HTR-8/SVneo (cell line): ENCODE results near the gene OR5A1.
A peak's percentile ranks its signal among the peaks of the same experiment; 100 is the strongest.
"Not testable (repeated sequence)": the region's sequence is repeated elsewhere in the genome, so short reads cannot be mapped to it uniquely, and the experiment has no call there.

Experiments
- DNase-seq: peaks from one replicate; pipeline ENCODE4 v3.0.0; 2011; ENCODE audit warnings: low spot score, mixed read lengths; ENCODE audit not compliant: insufficient read length
- FAIRE-seq: peaks from 2 replicates; lab custom pipeline; 2011; peaks lifted over from hg19 to GRCh38; lab: Jason Lieb, UNC

Gene OR5A1

GRCh38 chr11:59436169-59436568 is at the start of gene OR5A1:
OR5A1 (plus strand) TSS chr11:59436469; CDS start chr11:59443169, 6,700 bp downstream.
- DNase-seq: no peak
- no peak for FAIRE-seq

GRCh38 chr11:59394186-59394585 is 42.1 kb upstream of the OR5A1 start:
- DNase-seq (no peak), FAIRE-seq (no peak)

- FAIRE-seq: no peak
Measured at GRCh38 chr11:59400461-59401261, 35.6 kb upstream of the OR5A1 start.

GRCh38 chr11:59401262-59401552 is 35.1 kb upstream of the OR5A1 start:
- FAIRE-seq (no peak), DNase-seq (no peak)

More at GRCh38 chr11:59400461-59401261, 35.6 kb upstream of the OR5A1 start:
- DNase-seq: no peak

- FAIRE-seq: no peak
- no peak for DNase-seq
Measured at GRCh38 chr11:59403546-59403945, 32.7 kb upstream of the OR5A1 start.

GRCh38 chr11:59413646-59414045 is 22.6 kb upstream of the OR5A1 start:
- FAIRE-seq (no peak), DNase-seq (no peak)

GRCh38 chr11:59415111-59415510 is 21.2 kb upstream of the OR5A1 start:
- DNase-seq (no peak), FAIRE-seq (no peak)

- FAIRE-seq: no peak
Measured at GRCh38 chr11:59416613-59417012, 19.7 kb upstream of the OR5A1 start.

GRCh38 chr11:59417023-59417422 is 19.2 kb upstream of the OR5A1 start:
- no peak for FAIRE-seq
- DNase-seq: no peak

More at GRCh38 chr11:59416613-59417012, 19.7 kb upstream of the OR5A1 start:
- DNase-seq: no peak

GRCh38 chr11:59418156-59418555 is 18.1 kb upstream of the OR5A1 start:
- DNase-seq (no peak), FAIRE-seq (no peak)

- DNase-seq (no peak), FAIRE-seq (no peak)
Measured at GRCh38 chr11:59423835-59424234, 12.4 kb upstream of the OR5A1 start.

- FAIRE-seq (no peak), DNase-seq (no peak)
Measured at GRCh38 chr11:59425131-59425530, 11.1 kb upstream of the OR5A1 start.

- DNase-seq (no peak), FAIRE-seq (no peak)
Measured at GRCh38 chr11:59426361-59427067, 9.8 kb upstream of the OR5A1 start, which contains the start of gene OR5A2. OR5A2 (minus strand) TSS chr11:59426413; CDS start chr11:59422953, 3,460 bp downstream.

GRCh38 chr11:59427068-59427382 is 9.2 kb upstream of the OR5A1 start:
- FAIRE-seq: no peak
- DNase-seq: no peak

GRCh38 chr11:59429924-59430516 is 6.2 kb upstream of the OR5A1 start:
- peak; percentile 78 for FAIRE-seq
- DNase-seq: peak; percentile 34

GRCh38 chr11:59437770-59438169 is 1.5 kb downstream of the OR5A1 start:
- no peak for FAIRE-seq
- DNase-seq: no peak

GRCh38 chr11:59445624-59446023 is 9.4 kb downstream of the OR5A1 start:
- DNase-seq, FAIRE-seq: not testable (repeated sequence)

- DNase-seq (no peak), FAIRE-seq (no peak)
Measured at GRCh38 chr11:59448484-59448883, 12.2 kb downstream of the OR5A1 start.

GRCh38 chr11:59456661-59457060 is 20.4 kb downstream of the OR5A1 start, which contains the start of gene OR4D6:
OR4D6 (plus strand) TSS chr11:59456961; CDS start chr11:59456961, 0 bp downstream.
- DNase-seq: no peak
- no peak for FAIRE-seq

GRCh38 chr11:59459916-59460315 is 23.6 kb downstream of the OR5A1 start:
- no peak for DNase-seq
- no peak for FAIRE-seq

GRCh38 chr11:59463190-59463641 is 26.9 kb downstream of the OR5A1 start:
- no peak for DNase-seq
- no peak for FAIRE-seq
